ENCODE data around the gene URGCP.

The URGCP gene

DNA sequence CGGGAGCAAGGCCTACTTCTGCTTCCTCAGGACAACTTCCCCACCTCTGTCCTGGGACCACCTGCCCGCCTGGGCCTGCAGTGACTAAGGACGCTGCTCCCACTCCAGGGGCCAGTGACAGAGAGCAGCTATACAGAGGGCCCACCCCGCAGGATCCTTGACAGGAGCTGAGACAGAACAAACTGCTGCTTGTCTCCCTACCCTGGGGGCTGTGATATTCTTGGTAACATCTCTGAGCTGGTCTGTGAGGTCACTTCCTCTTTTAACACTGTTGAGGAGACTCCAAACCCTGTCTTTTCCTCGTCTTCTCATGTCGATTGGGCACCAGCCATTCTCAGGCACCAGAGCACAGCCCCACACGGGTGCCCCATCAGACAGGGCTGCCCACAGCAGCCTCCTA, 30.2 kb downstream of the URGCP start:
- DNase-seq, result no peak

DNA sequence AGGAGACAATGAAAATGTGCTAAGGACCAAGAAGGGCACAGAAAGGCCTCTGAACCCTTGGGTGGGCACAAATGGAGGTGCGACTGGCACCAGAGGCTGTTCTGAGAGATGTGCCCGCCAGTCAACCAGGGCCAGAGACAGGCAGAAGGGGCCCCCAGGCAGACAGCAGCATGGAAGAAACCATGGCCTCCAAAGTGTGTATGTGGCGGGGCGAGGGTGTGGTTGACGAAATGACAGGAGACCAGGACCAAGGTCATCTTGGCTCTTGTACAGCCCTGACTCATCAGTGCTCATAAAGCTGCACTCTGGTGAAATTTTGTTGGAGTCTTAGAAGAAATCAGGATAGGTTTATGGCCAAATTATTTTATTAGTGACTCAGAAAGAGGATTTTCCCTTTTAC, 33.1 kb downstream of the URGCP start:
- DNase-seq, result no peak

DNA sequence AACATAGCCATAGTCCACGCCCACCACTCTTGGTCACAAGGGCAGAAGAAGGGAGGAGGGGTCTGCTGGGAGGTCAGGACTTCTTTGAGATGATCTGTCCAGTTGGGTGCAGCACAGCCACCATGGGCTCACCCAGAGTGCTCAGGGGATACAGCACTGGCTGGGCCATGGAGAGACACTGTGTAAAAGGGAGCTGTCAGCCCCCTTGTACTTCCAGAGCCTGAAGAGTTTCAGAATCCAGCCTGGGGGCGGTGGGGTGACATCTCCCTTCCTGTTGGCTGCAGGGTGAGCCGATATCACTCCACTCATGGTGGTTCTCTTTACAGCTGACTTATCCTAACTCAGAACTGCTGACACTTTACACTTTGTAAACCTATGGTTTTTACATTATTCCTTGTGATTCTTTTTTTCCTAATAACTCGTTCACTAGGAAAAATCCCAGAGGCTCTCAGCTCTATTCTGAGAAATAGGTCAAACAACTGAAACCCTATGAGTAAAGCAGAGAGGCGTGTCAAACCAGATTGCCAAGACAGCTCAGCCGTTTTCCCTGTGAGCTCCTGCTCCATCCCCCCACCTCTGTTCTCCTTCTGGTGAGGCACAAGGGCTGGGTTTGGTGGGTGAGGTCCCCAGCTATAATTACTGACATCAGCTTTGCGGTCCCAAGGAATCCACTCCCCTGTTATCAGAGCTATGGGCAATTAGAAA, 33.8 kb downstream of the URGCP start:
- DNase-seq, result peak in 16 of 58 donors; percentile 3 to 38 (median 18)

DNA sequence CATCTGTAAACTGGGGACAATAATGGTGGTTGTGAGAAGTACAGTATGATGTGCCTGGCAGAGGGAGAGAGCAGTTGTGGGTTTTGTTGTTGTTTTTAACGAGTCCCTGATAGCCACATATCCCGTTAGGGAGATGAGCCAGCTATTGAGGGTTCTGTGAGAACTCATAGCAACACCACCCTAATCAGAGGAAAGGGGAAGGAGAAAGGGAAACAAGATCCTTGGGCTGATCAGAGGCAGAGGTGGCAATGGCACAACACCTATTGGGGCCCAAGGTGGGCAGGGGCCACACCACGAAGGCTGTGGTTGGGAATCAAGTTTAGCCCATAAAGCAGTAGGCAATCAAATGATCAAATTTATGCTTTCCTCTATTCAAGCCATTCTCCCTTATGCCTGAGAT, 35.3 kb downstream of the URGCP start:
- no peak for DNase-seq

DNA sequence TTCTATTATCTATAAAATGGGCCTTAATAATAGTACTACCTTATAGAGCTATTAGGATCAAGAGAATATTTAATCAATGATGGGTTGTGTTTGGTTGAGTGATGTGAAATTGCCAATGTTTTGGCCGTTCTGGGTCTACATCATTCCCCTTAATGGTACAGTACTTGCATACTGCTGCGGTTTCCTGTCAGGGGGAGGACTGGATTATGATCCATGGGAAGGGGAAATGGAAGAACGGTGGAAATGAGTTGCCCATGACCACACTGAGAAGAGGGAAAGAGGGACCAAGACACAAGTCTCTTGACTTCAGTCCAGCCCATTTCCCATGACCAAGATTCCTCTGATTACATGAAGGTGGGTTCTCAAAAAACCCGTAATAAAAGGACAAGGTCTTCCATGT, 36.1 kb downstream of the URGCP start:
- no peak for DNase-seq

DNA sequence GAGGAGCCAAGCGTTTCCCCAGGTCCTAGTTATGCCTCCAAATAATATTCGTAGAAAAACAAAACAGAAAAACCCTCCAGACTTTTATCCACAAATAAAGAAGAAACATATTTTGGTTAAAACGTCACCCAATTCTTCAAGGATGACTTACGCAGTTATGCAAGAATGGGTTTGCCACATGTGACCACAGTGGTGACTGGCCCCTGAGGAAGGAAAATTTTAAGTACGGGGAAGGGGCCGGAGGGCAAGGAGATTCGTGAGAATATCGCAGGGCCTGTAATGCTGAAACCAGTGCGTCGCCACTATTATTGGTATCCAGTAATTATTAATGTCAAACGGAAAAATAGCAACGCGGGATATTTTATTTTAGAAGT, 36.5 kb downstream of the URGCP start:
- DNase-seq, result peak in 1 of 58 donors; percentile 11

DNA sequence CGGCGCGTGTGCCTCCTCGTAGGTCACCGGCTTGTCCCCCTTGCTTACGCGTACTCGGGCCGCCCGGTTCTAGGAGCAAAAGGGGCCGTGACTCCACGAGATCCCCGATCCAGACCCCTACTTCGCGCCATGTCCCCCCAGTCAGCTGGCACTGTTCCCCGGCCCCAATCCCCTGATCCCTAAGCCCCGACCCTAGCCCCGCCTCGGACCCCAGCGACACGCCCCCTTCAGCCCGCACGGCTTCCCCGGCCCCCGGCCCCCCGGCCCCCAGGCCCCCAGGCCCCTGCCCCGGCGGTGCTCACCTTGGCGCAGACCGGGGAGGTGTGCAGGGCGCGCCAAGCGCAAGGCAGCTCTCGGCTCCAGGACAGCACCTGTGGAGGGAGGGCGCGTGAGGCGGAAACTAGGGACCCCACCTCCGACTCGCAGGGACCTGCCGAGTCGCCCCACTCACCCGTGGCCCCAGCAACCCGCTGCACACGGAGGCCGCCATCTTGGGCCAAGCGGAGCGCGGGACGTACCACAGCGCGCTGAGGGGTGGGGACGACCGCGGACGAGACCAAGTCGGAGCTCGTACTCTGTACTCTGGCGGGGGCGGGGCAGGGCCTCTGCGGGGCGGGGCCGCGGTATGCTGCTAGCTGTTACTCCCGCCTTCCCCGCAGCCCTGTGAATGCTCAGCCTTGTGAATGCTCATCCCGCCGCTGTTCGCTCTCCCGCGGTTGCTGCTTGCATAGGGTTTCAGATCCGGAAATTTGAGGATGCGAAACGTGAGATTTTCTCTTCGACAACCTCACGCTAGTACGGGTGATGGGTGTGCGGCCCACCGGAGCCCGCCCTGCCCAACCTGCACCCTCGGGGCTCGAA, 37.2 kb downstream of the URGCP start, which contains the start of gene MRPS24:
Gene MRPS24 (minus strand): TSS at position 512 of the 861 bp plus-strand sequence. CDS start 22 bp downstream, at position 490.
- DNase-seq, result peak; percentile 44 to 97 (median 89)

DNA sequence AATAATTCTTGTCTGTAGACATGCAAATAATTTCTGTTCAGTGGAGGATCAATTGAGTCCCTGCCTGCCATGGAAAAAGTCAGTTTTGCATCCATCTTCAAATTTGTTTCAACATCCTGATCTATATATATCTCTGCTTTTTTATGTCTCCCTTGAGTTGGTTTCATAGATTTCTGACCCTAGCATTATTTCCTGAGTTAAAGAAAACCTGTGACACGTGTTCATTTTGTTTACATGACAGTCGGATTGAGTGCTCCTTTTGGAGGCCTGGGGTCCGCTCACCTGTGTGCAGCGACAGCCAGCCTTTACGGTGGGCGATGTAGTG, 37.8 kb downstream of the URGCP start:
- DNase-seq, result no peak

DNA sequence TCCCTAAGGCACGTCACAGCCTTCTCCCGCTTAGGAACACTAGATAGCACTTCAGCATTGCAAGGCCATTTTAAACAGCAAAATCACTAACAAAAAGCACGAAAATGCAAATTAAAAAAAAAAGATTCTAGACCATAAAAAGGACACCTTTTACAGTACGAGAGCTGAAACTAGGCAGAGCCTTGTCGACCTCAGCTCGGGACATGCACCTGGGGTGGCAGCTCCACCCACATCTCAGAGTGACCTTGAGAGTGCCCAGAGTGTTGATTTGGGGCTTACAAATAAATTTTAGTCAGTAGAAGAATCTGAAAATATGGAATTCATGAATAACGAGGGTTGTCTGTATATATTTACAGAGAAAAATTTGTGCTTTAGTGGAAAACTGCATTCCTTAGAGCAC, 38.2 kb downstream of the URGCP start:
- no peak for DNase-seq

DNA sequence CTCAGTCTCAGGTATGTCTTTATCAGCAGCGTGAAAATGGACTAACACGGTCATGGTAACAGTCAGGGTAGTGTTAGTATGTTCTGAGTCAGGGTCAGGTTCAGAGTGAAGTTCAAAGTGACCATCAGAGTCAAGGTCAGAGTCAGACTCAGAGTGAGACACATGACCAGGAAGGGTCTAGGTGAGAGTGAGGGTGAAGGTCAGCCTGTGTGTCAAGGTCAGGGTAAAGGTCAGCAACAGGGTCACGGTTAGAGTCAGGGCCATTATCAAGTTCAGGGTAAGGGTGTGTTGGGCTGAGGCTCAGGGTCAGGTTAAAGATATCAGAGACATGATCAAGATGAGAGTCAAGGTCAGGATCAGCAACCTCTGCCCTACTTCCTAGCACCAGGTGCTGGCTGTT, 41.1 kb downstream of the URGCP start:
- DNase-seq, result no peak

DNA sequence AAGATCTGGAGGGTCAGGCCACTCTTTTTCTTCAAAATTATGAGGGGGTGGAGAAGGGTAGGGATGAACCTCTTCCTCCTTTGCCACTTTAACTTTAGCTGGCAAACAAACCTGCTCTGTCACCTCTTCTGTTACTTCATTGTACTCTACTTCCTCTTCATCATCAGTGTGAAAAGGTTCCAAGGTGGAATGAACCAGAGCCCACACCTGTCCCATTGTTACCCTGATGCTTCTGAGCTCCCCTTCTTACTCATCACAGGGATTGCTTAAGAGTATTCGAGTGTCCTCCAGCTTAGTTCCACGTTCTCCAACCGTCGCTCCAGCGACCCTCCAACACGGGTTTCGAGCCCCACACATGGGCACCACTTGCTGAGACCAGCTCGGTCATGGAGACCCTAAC, 42.3 kb downstream of the URGCP start:
- DNase-seq, result no peak

DNA sequence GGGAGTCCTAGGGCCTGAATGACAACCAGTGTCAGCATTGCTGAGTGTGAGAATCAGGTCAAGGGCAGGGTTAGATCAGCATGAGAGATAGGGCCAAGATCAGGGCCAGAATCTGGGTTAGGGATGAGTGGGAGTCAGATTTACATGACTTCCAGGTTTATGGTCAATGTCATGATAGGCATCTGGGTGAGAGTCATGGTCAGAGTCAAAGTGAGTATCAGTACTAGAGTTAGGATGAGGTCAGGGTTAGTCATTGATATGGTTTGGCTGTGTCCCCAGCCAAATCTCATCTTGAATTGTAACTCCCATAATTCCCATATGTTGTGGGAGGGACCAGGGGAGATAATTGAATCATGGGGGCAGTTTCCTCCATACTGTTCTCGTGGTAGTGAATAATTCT, 49.4 kb downstream of the URGCP start:
- DNase-seq, result no peak

DNA sequence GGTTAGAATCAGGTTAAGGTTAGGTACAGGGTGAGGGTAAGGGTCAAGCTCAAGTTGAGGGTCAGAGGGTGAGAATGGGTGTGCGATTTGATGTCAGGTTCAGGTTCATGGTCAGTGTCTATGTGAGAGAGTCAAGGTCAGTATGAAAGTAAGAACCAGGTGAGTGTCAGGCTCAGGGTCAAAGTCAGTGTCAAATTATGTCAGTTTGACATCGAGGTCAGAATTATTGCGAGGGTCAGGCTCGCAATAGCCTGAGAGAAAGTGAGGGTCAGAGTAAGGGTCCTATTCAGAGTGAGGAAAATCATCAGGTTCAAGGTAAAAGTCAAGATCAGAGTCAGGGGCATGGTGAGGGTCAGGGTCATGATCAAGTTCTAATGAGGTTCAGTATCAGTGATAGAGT, 50.1 kb downstream of the URGCP start:
- DNase-seq, result no peak

DNA sequence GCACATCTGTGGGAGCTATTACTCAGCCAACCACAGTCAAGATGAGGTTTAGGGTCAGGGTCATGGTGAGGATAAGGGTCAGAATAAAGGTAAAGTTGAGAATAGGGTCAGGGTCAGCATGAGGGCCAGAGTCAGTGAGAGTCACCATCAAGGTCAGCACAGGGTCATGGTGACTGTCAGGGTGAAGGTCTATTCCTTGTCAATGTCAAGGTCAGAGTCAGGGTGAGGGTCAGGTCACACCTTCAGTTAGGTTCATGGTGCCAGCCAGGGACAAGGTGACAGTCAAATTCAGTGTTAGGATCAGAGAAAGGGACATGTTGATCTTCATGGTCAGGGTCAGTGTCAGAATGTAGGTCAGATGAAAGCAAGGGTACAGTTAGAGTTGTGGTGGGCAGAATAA, 51.2 kb downstream of the URGCP start:
- DNase-seq, result no peak

DNA sequence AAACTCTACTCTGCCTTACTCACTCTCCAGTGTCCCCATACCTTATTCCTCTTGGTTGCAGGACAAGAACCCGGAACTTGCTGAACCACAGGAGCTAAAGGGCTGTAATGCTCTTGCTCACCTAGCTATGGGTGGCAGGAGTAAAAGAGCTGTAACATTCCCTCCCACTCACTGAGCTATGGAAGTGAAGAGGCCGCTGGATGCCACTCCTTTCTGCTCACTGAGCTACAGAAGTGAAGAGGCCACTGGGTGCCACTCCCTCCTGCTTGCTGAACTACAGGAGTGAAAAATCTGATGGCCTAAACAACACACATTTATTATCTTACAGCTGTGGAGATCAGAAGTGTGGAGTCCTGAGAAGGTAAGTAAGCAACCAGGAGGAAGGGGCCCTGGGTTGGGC, 54.6 kb downstream of the URGCP start:
- DNase-seq, result no peak

DNA sequence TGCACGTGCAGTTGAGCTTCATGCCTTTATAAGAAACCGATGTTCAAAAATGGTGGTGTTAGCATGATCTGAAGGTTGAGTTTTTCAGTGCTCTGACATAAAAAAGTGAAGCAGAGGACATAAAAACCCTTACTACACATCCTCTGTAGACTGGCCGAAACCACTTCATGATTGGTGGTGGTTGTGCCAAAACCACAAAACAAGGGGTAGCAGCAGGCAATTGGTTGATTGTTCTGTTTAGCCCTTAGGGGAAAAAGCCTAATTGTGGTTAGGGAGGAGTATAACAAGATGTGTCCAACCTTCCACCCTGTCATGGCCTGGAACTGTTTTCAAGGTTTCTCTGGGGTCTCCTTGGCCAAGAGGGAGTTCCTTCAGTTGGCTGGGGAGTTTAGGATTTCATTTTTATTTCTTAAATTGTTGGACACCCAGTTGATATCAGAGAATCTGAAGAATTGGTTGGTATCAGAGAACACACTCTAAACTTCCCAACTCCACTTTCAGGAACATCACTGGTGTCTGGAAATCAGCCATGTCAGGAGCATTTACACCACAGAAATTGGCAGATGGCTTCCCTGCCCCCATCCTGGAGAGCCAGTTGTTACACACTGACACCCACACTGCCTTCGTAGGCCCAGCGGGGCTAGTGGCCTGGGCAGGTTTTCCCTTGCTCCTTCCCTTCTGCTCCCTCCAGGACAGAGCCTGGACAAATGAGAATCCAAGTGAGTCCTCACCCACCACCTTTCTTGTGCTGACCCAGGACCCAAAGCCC, 55.9 kb downstream of the URGCP start:
- DNase-seq, result no peak

DNA sequence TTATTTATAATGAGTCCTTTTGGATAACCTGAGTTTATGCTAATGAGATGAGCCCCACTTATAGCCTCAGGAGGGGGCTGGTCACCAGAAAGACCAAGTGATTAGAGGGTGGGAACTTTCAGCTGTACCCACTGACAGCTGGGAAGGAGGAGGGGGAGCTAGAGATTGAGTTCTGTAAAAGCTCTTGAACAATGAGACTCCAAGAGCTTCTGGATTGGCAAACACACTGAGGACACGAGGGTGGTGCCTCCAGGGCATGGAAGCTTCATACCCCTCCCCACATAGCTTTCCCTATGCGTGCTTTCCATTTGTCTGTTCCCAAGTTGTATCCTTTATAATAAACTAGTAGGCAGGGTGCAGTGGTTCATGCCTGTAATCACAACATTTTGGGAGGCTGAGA, 57.3 kb downstream of the URGCP start:
- DNase-seq, result no peak

DNA sequence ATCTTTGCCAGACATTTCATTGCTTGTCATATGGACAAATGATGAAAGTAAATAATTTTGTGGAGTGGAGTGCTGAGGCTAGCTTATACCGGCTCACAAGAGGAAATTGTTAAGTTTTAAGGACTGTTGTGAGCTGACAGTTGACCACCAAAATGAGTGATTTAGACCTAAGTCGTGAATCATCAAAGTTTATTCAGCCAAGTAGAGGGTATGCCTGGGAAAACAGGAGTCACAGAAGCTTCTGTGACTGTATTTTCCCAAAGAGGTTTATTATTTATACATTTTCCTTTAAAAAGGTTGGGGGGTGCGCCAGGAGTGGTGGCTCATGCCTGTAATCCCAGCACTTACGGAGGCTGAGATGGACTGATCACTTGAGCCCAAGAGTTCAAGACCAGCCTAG, 58.9 kb downstream of the URGCP start:
- DNase-seq, result no peak

DNA sequence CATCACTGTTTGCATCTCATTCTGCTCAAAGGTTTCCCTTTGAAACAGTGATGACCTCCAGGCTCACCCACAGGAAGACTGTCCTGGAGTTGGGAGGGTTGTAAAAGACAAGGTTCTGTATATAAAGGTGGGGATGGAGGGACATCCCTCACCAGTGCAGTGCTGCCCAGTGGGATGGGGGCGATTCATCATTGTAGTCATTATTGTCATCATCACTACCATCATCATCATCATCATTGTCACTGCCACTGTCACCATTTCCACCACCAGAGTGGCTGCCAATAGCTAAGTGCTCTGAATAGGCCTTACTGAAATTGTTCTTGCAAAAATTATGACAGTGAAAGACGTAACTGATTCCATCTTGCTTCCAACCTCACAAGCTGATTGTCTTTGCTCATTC, 61.7 kb downstream of the URGCP start:
- DNase-seq, result no peak

DNA sequence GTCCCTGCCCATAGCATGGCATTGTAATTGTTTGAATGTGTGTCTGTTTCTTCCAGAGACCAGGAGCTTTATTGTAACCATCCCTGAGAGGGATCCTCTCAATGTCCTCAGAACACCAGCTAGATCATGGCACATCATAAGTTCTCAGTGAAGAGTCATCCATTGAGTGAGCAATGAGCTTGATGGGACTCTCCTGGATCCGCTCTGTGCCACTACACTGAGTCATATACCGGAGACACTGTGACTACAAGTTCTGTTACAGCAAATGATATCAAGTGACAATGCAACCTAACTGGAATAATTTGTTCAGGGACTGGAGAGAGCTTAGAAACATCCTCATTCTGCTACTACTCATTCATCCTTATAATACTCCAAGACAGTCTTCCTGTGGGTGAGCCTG, 62.1 kb downstream of the URGCP start:
- DNase-seq, result no peak

DNA sequence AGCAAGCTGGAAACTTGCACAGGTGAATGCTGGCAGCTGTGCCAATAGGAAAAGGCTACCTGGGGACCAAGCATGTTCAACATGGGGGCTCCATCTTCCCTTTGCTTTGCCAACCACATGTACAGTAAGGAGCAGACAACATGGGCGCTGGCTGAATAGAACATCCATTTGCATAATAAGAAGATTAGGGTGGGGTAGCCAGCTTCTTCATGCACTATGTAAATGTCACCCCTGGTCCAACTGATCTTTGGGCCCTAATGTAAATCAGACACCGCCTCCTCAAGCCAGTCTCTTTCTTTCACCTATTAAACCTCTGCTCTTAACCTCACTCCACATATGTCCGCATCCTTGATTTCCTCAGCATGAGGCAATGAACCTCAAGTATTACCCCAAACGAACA, 63.1 kb downstream of the URGCP start:
- DNase-seq, result no peak

DNA sequence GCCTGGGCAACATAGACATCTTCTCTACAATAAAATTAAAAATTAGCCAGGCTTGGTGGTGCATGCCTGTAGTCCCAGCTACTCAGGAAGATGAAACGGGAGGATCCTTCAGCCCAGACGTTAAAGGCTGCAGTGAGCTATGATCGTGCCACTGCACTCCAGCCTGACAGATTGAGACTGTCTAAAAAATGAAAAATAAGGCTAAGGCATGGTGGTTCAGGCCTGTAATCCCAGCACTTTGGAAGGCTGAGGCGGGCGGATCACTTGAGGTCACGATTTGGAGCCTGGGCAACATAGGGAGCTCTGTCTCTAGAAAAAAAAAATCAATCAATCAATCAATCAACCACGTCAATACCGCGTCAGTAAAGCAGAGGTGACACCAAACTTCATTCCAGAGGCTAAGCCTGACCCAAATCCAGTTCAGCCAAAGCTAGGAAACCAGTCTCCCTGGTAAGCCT, 68.2 kb downstream of the URGCP start:
- DNase-seq, result no peak

Data from anterior cingulate cortex (tissue), 58 donors.